GM19395 (cell line): ENCODE results near the gene RPS24.

Experiments
- ATAC-seq: cut with Tn5 transposase; IDR thresholded peaks from one replicate; pipeline ENCODE4 v1.9.1; 2021; ENCODE audit warnings: mild to moderate bottlenecking, moderate library complexity; ENCODE audit not compliant: unreplicated experiment

Gene RPS24

DNA sequence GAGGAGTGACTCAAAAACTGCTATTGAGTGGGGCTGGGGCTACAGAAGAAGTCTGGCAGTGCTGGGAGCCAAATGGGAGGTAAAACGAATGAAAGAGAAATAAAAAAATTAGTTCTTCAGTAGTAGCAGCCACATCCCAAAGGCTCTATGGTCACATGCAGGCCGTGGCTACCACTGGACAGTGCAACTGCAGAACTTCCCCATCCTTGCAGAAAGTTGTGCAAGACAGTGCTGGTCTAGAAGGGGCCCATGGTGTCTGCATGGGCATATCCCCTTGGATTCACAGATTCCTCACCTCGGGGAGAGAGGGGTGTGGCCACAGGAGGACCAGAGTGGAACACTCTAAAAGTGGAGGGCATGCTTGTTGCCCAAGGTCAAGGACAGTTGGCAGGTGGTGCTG is 47.6 kb downstream of the RPS24 start:
- ATAC-seq, result no peak

DNA sequence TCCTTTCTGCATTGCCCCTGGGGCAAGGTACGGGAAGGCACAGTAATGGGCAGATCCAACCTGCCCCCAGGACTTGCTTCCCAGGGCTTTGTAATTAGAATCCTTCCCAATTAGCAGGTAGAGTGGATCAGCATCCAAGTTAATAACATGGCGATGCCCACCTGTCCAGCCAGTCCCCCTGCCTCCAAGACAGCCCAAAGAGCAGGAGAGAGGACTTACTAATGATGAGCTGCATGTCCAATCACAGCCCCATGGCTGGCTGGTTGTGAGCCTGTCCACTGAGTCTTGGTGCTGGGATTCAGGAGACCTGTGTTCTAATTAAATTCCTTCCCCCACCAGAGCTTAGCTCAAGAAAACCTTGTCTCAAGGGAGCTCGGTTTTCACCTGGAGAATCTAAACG is 49.0 kb downstream of the RPS24 start:
- ATAC-seq, result no peak
